GM23338 (cell line): ENCODE data around the gene NARS2. TPM values are rescaled to one million over a fixed set of nuclear protein-coding genes. Genes with fewer than 3 reads are reported as not detected.

Source experiments
- ATAC-seq: fragments of 200-7000 bp; cut with Tn5 transposase; 3 replicates; pipeline ENCODE4 v1.9.1; 2020
- DNase-seq: peaks from one replicate; pipeline ENCODE4 v3.0.0-alpha.2; 2015; ENCODE audit warnings: low spot score
- H2AFZ ChIP-seq: fragments of 200-600 bp; sonication (generic); 2 replicates; pipeline ENCODE4 v1.8.0; 2016; ENCODE audit warnings: antibody characterized with exemption, mild to moderate bottlenecking, moderate library complexity
- H3F3A ChIP-seq: fragments of 200-600 bp; sonication (generic); replicated peaks from 2 replicates; pipeline ENCODE4 v1.8.0; 2017; ENCODE audit warnings: antibody characterized with exemption, mixed run types, low read depth
- H3K27ac ChIP-seq: fragments of 200-600 bp; sonication (generic); 2 replicates; pipeline ENCODE4 v1.6.1; 2016; ENCODE audit warnings: low read depth
- H3K27me3 ChIP-seq: fragments of 200-600 bp; sonication (generic); 2 replicates; pipeline ENCODE4 v1.8.0; 2016; ENCODE audit warnings: mild to moderate bottlenecking, mixed run types, moderate library complexity; ENCODE audit not compliant: insufficient read depth
- H3K36me3 ChIP-seq: fragments of 200-600 bp; sonication (generic); 2 replicates; pipeline ENCODE4 v1.8.0; 2016; ENCODE audit warnings: mild to moderate bottlenecking; ENCODE audit not compliant: insufficient read depth
- H3K4me1 ChIP-seq: fragments of 200-600 bp; sonication (generic); 2 replicates; pipeline ENCODE4 v1.8.0; 2016; ENCODE audit warnings: mild to moderate bottlenecking, moderate library complexity; ENCODE audit not compliant: insufficient read depth
- H3K4me2 ChIP-seq: fragments of 200-600 bp; sonication (generic); 2 replicates; pipeline ENCODE4 v1.7.1; 2017; ENCODE audit warnings: mixed run types
- H3K4me3 ChIP-seq: fragments of 200-600 bp; sonication (generic); 2 replicates; pipeline ENCODE4 v1.6.1; 2016; ENCODE audit warnings: mixed run types
- H3K79me2 ChIP-seq: fragments of 200-600 bp; sonication (generic); replicated peaks from 2 replicates; pipeline ENCODE4 v1.8.0; 2017; ENCODE audit warnings: mild to moderate bottlenecking; ENCODE audit not compliant: insufficient read depth
- H3K9me2 ChIP-seq: fragments of 200-600 bp; sonication (generic); 2 replicates; pipeline ENCODE4 v1.8.0; 2017; ENCODE audit not compliant: insufficient read depth
- H4K20me1 ChIP-seq: fragments of 200-600 bp; sonication (generic); replicated peaks from 2 replicates; pipeline ENCODE4 v1.8.0; 2017; ENCODE audit warnings: mild to moderate bottlenecking; ENCODE audit not compliant: insufficient read depth
- H3K27ac Mint-ChIP-seq: 2 replicates; pipeline ENCODE4 v1.8.0; 2020; ENCODE audit warnings: inconsistent platforms, mild to moderate bottlenecking, moderate library complexity, mixed read lengths
- H3K27me3 Mint-ChIP-seq: 3 replicates; pipeline ENCODE4 v1.8.0; 2022; ENCODE audit warnings: low read depth, mild to moderate bottlenecking, moderate library complexity, mixed read lengths, inconsistent platforms; ENCODE audit not compliant: insufficient read depth, poor library complexity
- H3K36me3 Mint-ChIP-seq: 3 replicates; pipeline ENCODE4 v1.8.0; 2021; ENCODE audit warnings: low read depth, mild to moderate bottlenecking, inconsistent platforms, moderate library complexity, mixed read lengths
- H3K4me1 Mint-ChIP-seq: 3 replicates; pipeline ENCODE4 v1.8.0; 2020; ENCODE audit warnings: mild to moderate bottlenecking, inconsistent platforms, mixed read lengths
- H3K4me3 Mint-ChIP-seq: 3 replicates; pipeline ENCODE4 v1.8.0; 2021; ENCODE audit warnings: moderate library complexity, mild to moderate bottlenecking, inconsistent platforms, mixed read lengths
- H3K9me3 Mint-ChIP-seq: 3 replicates; pipeline ENCODE4 v1.8.0; 2020; ENCODE audit warnings: moderate library complexity, mild to moderate bottlenecking, inconsistent platforms, mixed read lengths
- CTCF ChIP-seq, 2 experiments: fragments of 200-600 bp in 1 of 2; sonication (generic) in 1 of 2; conservative IDR thresholded peaks; 2 replicates each; pipeline versions ENCODE4 v1.5.1 to v1.6.1; 2016 to 2017; ENCODE audit warnings: antibody characterized with exemption in 2 of 2, low read depth in 2 of 2, mild to moderate bottlenecking in 2 of 2, moderate library complexity in 1 of 2
- ETS1 ChIP-seq: IDR thresholded peaks from 2 replicates; pipeline ENCODE4 v1.6.1; 2016; ENCODE audit warnings: antibody characterized with exemption
- EZH2phosphoT487 ChIP-seq: fragments of 200-600 bp; sonication (generic); IDR thresholded peaks from one replicate; pipeline ENCODE4 v1.8.1; 2018; ENCODE audit warnings: antibody characterized with exemption; ENCODE audit not compliant: unreplicated experiment
- NANOG ChIP-seq: IDR thresholded peaks from 2 replicates; pipeline ENCODE4 v1.6.1; 2016; ENCODE audit warnings: antibody characterized with exemption, borderline replicate concordance
- POLR2AphosphoS5 ChIP-seq: IDR thresholded peaks from 2 replicates; pipeline ENCODE4 v1.6.1; 2016; ENCODE audit warnings: antibody characterized with exemption, low read depth
- ZNF114 ChIP-seq: fragments of 250-450 bp; sonication (Bioruptor Pico); IDR thresholded peaks from 2 replicates; pipeline ENCODE4 v1.5.0; 2020; ENCODE audit warnings: mild to moderate bottlenecking, moderate library complexity
- ZNF462 ChIP-seq: fragments of 250-450 bp; sonication (Bioruptor Pico); IDR thresholded peaks from 2 replicates; pipeline ENCODE4 v1.5.0; 2020; ENCODE audit warnings: mild to moderate bottlenecking, moderate library complexity
- polyA plus RNA-seq: library from polyadenylated mRNA; unstranded; fragments of >200 nt; fragmentation: Nextera tagmentation; extraction: Ambion mirVana; gene quantifications from 2 replicates; pipeline ENCODE4 v1.2.1, GENCODE V29; 2016
- total RNA-seq: library from RNA; depleted of rRNA; stranded (reverse); fragments of >200 nt; shearing (Covaris generic); gene quantifications from 2 replicates; pipeline ENCODE4 v1.2.3, GENCODE V29; 2014

The NARS2 gene
- total and polyA plus RNA-seq, 2 experiments from 2014 or later = 45.7 to 62.0 TPM

- Mint-ChIP-seq H3K27me3 (peaks cover 3% of the 10 kb centered on the region), H3K4me1 (no peaks in the 10 kb centered on the region), H3K27ac (no peak overlapping the region), H3K9me3 (no peaks in the 10 kb centered on the region), H3K4me3 (no peak overlapping the region), H3K36me3 (peaks cover 23% of the 10 kb centered on the region; the same call in 2 of the 3 replicates)
- Histone ChIP-seq H3K79me2 (no peaks in the 10 kb centered on the region), H3K9me2 (no peaks in the 10 kb centered on the region), H3K27ac (no peak overlapping the region), H3K4me1 (no peaks in the 10 kb centered on the region), H3K4me3 (no peak overlapping the region), H3F3A (no peaks in the 10 kb centered on the region), H3K27me3 (no peaks in the 10 kb centered on the region), H2AFZ (no peak overlapping the region), H4K20me1 (0 out of 2 replicates have a peak, but pooled peaks cover 6% of the 10 kb centered on the region), H3K36me3 (peaks cover 7% of the 10 kb centered on the region; the same call in 1 of the 2 replicates), H3K4me2 (no peak overlapping the region)
- no peak for DNase-seq
- TF ChIP-seq EZH2phosphoT487 (no peak), NANOG (no peak), POLR2AphosphoS5 (no peak), ZNF462 (CRISPR knock-in tag) (no peak), CTCF (conservative IDR thresholded peaks at IDR 0.05; ENCODE audit: low read depth in 2 of 2) (no peak), ZNF114 (CRISPR knock-in tag) (no peak), ETS1 (no peak)
- ATAC-seq = no peak
Observed at GRCh38 chr11:78446210-78446609, 128.5 kb downstream of the NARS2 start.
